OCI-LY7 (cell line): ENCODE results near the gene MROH2A. TPM values are rescaled to one million over a fixed set of nuclear protein-coding genes. Genes with fewer than 3 reads are reported as not detected.

ENCODE experiments used
- BruUV-seq: library from RNA; stranded (reverse); fragments of 400-500 nt; replicated peaks from 2 replicates; lab custom pipeline; 2021; lab: Mats Ljungman, UMichigan
- CTCF ChIA-PET: fragments of 300-600 bp; sonication (Branson Sonifier 250); formaldehyde crosslinking; loops from one replicate; lab custom pipeline; 2022; ENCODE audit warnings: antibody characterized with exemption; ENCODE audit not compliant: unreplicated experiment; lab: Charles Lee
- POLR2A ChIA-PET: fragments of 300-600 bp; sonication (Branson Sonifier 250); formaldehyde crosslinking; loops from one replicate; lab custom pipeline; 2022; ENCODE audit warnings: antibody characterized with exemption; lab: Charles Lee
- DNase-seq: peaks from one replicate; pipeline ENCODE4 v3.0.0-alpha.2; 2015; ENCODE audit warnings: low spot score
- H2AFZ ChIP-seq: fragments of 200-600 bp; sonication (generic), shearing (Covaris generic); 2 replicates; pipeline ENCODE4 v1.6.1; 2014; ENCODE audit warnings: mild to moderate bottlenecking, antibody characterized with exemption, low read length, moderate library complexity
- H3K27ac ChIP-seq: fragments of 200-600 bp; sonication (generic); 2 replicates; pipeline ENCODE4 v1.5.1; 2014; ENCODE audit warnings: mixed run types, low read depth, mild to moderate bottlenecking, moderate library complexity, low read length, inconsistent platforms; ENCODE audit not compliant: poor library complexity, severe bottlenecking
- H3K36me3 ChIP-seq: fragments of 200-600 bp; sonication (generic); 2 replicates; pipeline ENCODE4 v1.6.1; 2014; ENCODE audit warnings: mild to moderate bottlenecking, antibody characterized with exemption, low read length, moderate library complexity, mixed read lengths; ENCODE audit not compliant: insufficient read depth
- H3K4me1 ChIP-seq: fragments of 200-600 bp; sonication (generic); 2 replicates; pipeline ENCODE4 v1.5.1; 2014; ENCODE audit warnings: mild to moderate bottlenecking, low read length; ENCODE audit not compliant: insufficient read depth, poor library complexity, severe bottlenecking
- H3K4me2 ChIP-seq: fragments of 200-600 bp; sonication (generic); 2 replicates; pipeline ENCODE4 v1.6.1; 2014; ENCODE audit warnings: mild to moderate bottlenecking, low read length
- H3K4me3 ChIP-seq: fragments of 200-600 bp; sonication (generic); 2 replicates; pipeline ENCODE4 v1.5.1; 2014; ENCODE audit warnings: mild to moderate bottlenecking, low read depth, low read length; ENCODE audit not compliant: poor library complexity, severe bottlenecking
- H3K79me2 ChIP-seq: fragments of 200-600 bp; sonication (generic); 2 replicates; pipeline ENCODE4 v1.6.1; 2016; ENCODE audit warnings: low read depth, mild to moderate bottlenecking, low read length, moderate library complexity, mixed read lengths; ENCODE audit not compliant: insufficient read depth
- H3K9me2 ChIP-seq: fragments of 200-600 bp; sonication (generic); 2 replicates; pipeline ENCODE4 v1.6.1; 2016; ENCODE audit warnings: mild to moderate bottlenecking, low read length, mixed read lengths; ENCODE audit not compliant: insufficient read depth
- H3K9me3 ChIP-seq: fragments of 200-600 bp; sonication (generic); 2 replicates; pipeline ENCODE4 v1.6.1; 2014; ENCODE audit warnings: mild to moderate bottlenecking, mixed run types, low read length, mixed read lengths
- H4K20me1 ChIP-seq: fragments of 200-600 bp; sonication (generic); 2 replicates; pipeline ENCODE4 v1.6.1; 2014; ENCODE audit warnings: mild to moderate bottlenecking, antibody characterized with exemption, low read length, moderate library complexity, mixed read lengths; ENCODE audit not compliant: insufficient read depth
- EZH2phosphoT487 ChIP-seq: fragments of 200-600 bp; sonication (generic); IDR thresholded peaks from 2 replicates; pipeline ENCODE4 v1.6.1; 2018; ENCODE audit warnings: low read depth, borderline replicate concordance, mild to moderate bottlenecking, mixed run types, antibody characterized with exemption, low read length, moderate library complexity, mixed read lengths
- intact Hi-C: fragments of 100-400 bp; cut with micrococcal nuclease; formaldehyde crosslinking; loops from one replicate; pipeline ENCODE4 v1.10.0; 2022; ENCODE audit not compliant: unreplicated experiment
- total RNA-seq, 2 experiments: library from RNA; depleted of rRNA in 1 of 2; stranded (reverse); fragments of >200 nt in 1 of 2; shearing (Covaris generic) in 1 of 2; gene quantifications; 2 replicates each; pipeline ENCODE4 v1.2.3, GENCODE V29; 2014 to 2022
- TF ChIP-seq, protein P1 (sequence below): fragments of 200-600 bp; sonication (generic); conservative IDR thresholded peaks from 2 replicates; pipeline ENCODE4 v1.5.1; 2014; ENCODE audit warnings: mild to moderate bottlenecking, antibody characterized with exemption, low read length, moderate library complexity, mixed read lengths

The MROH2A gene
- total RNA-seq, 2 experiments from 2014 or later: not detected

DNA sequence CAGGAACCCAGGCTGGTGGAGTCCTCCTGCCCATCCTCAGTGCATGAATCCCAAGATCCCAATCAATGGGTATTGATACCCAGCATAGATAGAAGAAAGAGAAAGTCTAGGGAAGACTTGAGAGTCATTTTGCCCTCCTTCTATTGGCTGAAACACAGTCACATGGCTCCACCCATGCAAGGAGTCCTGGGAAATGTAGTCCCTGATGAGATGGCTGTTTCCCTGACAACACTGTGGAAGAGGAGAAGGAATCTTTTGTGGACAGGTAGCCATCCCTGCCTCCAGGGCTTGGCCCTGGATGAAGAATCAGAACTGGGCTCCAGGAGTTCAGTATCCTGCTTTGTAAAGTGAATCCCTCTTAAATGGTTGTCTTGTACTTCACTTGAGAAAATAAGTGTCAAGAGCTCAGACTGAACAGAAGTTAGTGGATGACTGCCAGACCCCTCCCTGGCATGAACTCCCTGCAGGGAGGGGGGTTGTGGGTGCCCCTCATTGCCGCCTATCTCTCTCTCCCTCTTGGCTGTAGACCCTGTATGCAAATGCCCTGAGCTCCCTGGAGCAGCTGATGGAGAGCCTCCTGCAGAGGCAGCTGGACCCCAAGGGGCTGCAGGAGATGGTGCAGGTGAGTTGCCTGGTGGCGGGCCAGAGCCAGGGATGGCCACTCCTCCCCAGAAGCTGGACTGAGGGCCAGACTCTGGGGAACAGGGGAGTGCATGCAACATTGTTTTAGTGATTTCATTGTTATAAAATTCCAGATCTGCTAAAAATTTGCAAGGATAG lies 36.1 kb downstream of the MROH2A start:
- Histone ChIP-seq H3K4me2 (no peak overlapping the region), H3K79me2 (no peaks in the 10 kb centered on the region), H4K20me1 (no peaks in the 10 kb centered on the region), H3K4me1 (no peaks in the 10 kb centered on the region), H3K9me2 (no peaks in the 10 kb centered on the region), H3K36me3 (no peaks in the 10 kb centered on the region), H3K9me3 (no peaks in the 10 kb centered on the region), H2AFZ (no peak overlapping the region), H3K4me3 (no peak overlapping the region), H3K27ac (no peak overlapping the region)
- POLR2A ChIA-PET: no interaction called here
- DNase-seq: no peak
- intact Hi-C loops: no loop called here
- CTCF ChIA-PET: no interaction called here
- no peak for TF ChIP-seq EZH2phosphoT487
- no TSS peak for BruUV-seq

DNA sequence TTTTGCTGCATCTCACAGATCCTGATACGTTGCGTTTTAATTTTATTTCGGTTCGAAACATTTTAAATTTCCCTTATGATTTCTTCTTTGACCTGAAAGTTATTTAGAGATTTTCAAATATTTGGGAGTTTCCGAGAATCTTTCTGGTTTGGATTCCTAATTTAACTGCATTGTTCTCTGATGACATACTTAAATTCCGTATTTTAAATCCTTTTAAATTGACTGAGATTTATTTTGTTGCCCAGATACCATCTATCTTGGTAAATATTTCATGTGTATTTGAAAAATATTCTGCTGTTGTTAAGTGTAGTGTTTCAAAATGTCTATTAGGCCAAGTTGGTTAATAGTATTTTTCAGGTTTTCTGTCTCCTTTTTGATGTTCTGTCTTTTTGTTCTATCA lies 37.7 kb downstream of the MROH2A start:
- DNase-seq: no peak
- intact Hi-C loops: no loop called here
- ChIA-PET CTCF (no interaction called here), POLR2A (interaction anchor here (0.7 kb wide), 1 partner anchor 1217 kb away, joined by 3 read pairs; no protein-coding TSS in a partner anchor)
- Histone ChIP-seq H3K4me2 (no peak overlapping the region), H3K27ac (no peak overlapping the region), H3K9me2 (no peaks in the 10 kb centered on the region), H3K9me3 (no peaks in the 10 kb centered on the region), H4K20me1 (no peaks in the 10 kb centered on the region), H2AFZ (no peak overlapping the region), H3K4me3 (no peak overlapping the region), H3K4me1 (no peaks in the 10 kb centered on the region), H3K36me3 (no peaks in the 10 kb centered on the region), H3K79me2 (no peaks in the 10 kb centered on the region)
- TF ChIP-seq, protein P1, sequence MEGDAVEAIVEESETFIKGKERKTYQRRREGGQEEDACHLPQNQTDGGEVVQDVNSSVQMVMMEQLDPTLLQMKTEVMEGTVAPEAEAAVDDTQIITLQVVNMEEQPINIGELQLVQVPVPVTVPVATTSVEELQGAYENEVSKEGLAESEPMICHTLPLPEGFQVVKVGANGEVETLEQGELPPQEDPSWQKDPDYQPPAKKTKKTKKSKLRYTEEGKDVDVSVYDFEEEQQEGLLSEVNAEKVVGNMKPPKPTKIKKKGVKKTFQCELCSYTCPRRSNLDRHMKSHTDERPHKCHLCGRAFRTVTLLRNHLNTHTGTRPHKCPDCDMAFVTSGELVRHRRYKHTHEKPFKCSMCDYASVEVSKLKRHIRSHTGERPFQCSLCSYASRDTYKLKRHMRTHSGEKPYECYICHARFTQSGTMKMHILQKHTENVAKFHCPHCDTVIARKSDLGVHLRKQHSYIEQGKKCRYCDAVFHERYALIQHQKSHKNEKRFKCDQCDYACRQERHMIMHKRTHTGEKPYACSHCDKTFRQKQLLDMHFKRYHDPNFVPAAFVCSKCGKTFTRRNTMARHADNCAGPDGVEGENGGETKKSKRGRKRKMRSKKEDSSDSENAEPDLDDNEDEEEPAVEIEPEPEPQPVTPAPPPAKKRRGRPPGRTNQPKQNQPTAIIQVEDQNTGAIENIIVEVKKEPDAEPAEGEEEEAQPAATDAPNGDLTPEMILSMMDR: no peak
- no peak for TF ChIP-seq EZH2phosphoT487
- no TSS peak for BruUV-seq

- CTCF ChIA-PET: interaction anchor here (1.0 kb wide), 1 partner anchor 48 kb away, joined by 3 read pairs; no protein-coding TSS in a partner anchor
- DNase-seq: no peak
- H2AFZ ChIP-seq: no peak overlapping the region
- no peak for TF ChIP-seq EZH2phosphoT487
- TF ChIP-seq, protein P1: no peak
- no peaks in the 10 kb centered on the region for H3K4me1 ChIP-seq
- no peak overlapping the region for H3K4me2 ChIP-seq
- H3K27ac ChIP-seq: no peak overlapping the region
- intact Hi-C loops: no loop called here
- POLR2A ChIA-PET: interaction anchor here (0.7 kb wide), 1 partner anchor 1216 kb away, joined by 3 read pairs; no protein-coding TSS in a partner anchor
- H3K79me2 ChIP-seq: no peaks in the 10 kb centered on the region
- H3K9me3 ChIP-seq: no peaks in the 10 kb centered on the region
- no TSS peak for BruUV-seq
- no peaks in the 10 kb centered on the region for H3K9me2 ChIP-seq
- H3K36me3 ChIP-seq: no peaks in the 10 kb centered on the region
- H3K4me3 ChIP-seq: no peak overlapping the region
- H4K20me1 ChIP-seq: no peaks in the 10 kb centered on the region
Observed at GRCh38 chr2:233816334-233816733, 38.2 kb downstream of the MROH2A start.
